T-helper 1 cell (primary cell): ENCODE measurements around the gene BTBD8.
"Not testable (repeated sequence)": the region's sequence is repeated elsewhere in the genome, so short reads cannot be mapped to it uniquely, and the experiment has no call there.

ENCODE experiments used
- DNase-seq, 5 donors: peaks; one replicate each; pipeline ENCODE4 v3.0.0-alpha.2; 2012 to 2020
- total RNA-seq, 4 donors: gene quantifications; one replicate each; lab custom pipeline; 2026; lab: John Stamatoyannopoulos, UW

The BTBD8 gene
- total RNA-seq: 8.1 to 17.0 (median 14.3) reads per million in 4 donors

DNA sequence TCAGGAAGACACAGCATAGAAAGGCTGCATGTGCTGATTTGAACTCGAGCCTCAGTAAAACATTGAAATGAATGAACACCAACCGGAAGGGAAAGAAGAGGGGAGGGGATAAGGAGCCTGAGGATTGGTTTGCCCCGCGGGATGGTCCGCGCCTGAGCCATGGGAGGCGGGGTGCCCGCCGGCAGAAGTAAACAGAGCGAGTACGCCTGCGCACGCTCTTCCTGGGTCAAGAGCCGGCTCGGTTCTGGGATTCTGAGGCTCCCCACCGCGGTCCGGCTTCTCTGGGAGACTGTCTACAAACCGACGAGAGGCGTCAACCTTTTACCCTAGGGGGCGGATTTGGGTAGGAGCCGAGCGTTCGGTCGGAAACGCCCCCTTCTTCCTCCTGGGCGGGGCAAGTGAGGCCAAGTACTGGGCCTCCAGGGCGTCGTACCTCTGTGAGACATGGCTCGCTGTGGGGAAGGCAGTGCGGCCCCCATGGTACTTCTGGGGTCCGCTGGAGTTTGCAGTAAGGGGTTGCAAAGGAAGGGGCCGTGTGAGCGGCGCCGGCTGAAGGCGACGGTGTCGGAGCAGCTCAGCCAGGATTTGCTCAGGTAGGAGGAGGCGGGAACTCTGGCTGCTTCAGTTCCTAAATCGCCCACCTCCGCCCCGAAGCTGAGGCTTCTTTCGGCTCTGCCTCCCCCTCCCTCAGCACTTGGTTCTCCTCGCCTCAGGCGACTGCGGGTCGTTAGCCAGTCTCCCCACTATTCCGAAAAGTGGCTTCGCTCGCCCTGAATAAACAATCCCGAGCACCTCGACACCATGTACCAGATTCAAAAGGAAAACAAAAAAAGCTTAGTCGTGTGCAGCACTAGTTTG lies at the start of gene BTBD8:
TSS of gene BTBD8 (plus strand) at position 218 of the 858 bp plus-strand sequence. CDS start at position 445, 227 bp downstream.
- peak; percentile 66 to 93 (median 79) for DNase-seq

DNA sequence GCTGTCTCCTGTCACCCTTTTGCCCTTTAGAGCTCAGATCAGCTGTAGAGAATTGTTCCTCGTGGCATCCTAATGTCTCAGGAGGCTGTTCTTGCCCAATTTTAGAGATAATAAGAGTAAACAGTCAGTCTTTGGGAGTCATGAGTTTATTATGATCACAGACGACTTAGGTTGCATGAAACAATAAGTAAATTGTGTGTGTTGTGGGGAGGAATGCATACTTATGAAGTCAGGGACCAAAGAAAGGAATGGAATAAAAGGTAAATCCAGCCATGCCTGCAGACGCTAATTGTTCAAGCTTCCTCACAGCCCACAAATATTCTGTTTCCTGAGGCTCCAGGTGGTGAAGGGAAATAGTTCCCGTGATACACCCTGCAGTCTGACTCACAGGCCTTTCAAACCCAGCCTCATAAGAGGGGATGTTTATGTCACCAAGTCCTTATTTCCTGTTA lies 49.5 kb upstream of the BTBD8 start:
- DNase-seq: peak in 1 of 5 donors; percentile 24

DNA sequence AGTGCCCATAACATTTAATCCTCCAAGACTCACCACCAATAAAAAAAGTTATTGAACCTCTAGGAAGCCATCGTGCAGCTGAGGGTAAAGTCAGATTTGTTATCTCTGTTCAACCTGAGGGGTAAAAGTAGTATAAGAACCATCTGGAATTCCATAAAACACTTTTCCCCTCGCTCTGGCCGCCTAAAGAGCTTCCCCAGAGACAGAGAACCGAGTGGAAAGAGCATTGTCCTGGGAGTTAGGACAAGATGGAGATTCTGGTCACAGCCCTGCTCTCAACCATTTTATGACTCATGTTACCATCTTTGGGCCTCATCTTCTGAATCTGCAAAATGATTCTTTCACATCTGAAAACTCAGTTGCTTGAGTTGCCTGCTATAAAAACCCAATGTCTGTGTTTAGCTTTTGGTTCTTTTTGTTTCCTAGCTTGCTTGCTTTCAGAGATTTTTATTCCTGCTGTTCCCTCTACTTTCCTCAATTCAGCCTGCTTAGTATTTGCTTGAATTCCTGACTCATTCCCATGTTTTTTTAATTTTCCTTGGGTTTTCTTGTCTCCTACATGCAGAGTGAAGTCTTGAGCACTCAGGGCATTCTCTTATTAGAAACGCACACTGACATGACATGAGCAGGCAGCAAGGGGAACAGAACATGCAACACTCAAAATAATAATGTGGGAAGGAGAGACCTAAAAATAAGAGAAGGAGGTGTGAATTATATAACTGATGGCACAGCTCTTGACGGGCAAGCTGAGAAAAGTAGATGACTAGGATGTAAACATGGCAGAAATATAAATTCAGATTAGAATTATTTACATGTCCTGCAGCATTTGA lies 48.6 kb upstream of the BTBD8 start:
- DNase-seq: no peak

DNA sequence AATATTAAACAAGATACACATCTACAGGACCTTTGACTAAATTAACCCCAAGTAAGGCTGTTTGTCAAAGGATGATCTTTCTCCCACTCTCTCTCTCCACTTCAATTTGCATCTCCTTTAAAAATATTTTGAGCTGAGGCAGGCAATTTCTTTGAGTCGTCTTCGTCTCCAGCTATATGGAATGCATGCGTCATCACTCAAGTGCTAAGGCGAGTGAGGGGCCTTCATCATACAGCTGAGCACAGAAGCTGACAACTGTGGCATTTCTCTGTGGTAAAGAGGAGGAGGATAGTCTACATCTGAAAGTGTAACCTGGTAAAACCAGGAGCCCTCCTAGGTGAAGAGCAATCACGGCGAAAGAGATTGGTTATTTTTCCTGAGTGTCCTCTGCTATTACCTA lies 42.7 kb upstream of the BTBD8 start:
- no peak for DNase-seq

DNA sequence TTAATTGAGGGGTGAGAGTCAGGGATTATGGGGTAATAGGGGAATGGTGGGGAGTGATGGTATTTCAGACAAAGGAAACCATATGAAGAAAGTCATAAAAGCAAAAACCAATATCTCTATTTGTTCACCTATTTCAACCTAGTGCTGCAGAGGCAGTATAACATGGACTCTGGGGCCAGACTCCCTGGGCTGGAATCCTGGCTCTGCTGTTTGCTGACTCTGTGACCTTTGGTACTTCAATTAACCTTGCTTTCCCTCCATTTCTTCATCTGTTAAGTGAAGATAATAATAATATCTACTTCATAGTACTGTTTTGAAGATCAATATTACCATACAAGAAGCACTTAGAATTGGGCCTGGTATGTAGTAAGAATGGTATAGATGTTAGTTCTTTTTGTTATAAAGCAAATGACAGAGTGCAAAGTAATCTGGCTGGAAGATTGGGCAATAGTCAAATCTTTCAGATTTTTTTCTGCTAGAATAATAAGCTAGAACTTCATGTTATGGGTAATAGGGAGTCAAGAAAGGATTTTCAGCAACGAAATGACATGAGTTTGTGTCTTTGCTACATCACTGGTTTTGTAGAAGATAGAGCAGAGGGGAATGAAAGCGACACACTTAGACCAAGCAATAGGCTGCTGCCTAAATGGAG lies 41.3 kb upstream of the BTBD8 start:
- DNase-seq: no peak

DNA sequence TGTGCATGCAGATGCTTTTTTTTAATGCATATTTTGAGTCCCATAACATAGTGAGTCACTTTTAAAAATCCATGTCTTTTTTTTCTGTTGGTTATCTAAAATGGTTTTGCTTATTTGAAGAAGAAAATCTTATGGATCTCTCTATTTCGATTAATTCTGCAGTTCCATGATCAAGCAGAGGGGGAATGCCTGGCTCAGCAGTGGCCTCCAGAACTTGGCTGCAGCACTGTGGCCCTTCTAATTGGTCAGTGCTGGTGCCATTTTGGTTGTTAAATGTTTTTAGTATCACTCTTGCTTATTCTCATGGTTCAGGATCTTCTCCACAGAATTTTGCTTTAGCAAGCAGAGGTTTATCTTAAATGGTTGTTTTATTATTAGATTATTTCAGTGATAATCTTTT lies 39.2 kb upstream of the BTBD8 start:
- no peak for DNase-seq

DNA sequence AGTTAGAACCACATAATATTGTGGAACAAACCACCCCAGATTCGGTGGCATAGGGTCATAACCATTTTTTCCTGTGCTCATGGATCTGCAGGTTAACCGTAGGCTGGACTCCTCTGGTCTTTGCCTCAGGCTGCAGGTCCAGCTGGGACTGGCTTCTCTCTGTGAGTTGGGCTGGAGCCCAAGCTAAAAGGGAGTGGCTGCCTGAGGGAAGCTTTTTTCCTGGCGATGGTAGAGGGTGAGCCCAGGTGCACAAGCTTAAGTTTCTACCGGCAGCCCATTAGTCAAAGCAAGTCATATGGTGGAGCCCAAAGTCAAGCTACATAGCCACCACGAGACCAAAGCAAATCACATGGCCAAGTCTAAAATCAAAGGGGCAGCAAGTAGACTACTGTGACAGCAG lies 36.5 kb upstream of the BTBD8 start:
- no peak for DNase-seq

DNA sequence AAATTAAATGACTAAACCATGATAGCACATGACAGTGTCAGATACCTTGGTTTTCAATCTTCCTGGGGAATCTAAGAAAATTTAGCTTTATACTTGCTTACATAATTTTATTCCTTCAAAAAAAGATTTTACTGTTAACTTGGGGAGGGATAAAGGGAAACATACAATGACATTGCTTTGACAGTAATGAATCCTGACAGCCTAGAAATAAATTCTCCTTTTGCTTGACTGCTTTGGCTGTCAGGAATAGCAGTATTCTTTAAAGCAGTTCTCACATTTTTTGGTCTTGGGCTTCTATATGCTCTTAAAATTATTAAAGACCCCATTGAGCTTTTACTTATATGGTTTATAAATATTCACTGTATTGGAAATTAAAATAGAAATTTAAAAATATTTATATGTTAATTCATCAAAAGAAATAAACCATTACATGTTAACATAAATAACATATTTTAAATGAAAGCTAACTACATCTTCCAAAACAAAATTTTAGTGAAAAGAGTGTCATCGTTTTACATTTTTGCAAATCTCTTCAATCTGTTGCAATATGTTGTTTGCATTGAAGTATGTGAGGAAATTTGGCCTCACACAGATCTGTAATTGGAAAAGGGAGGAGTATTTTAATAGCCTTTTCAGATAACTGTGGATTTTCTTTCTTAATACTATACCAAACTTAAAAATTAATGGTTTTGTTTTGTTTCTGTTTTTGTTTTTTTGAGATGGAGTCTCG lies 34.2 kb upstream of the BTBD8 start:
- DNase-seq: no peak

DNA sequence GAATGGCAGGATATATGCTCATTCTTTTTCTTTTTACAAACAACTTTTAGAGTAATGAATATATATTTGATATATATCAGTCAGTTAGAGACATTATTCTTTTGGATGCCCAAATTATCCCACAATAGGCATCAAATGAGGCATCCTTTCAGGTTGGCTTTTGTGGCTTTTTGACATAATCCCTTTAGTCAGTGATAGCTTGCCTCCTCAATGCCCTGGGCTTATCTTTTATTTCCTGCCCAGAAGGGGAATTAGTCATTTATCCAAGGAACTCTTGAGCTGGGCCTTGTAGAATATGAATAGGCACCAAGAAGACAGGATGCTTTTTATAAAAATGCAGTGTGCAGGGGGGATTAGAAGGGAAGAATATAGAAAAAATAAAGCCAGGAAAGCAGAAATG lies 28.2 kb upstream of the BTBD8 start:
- no peak for DNase-seq

DNA sequence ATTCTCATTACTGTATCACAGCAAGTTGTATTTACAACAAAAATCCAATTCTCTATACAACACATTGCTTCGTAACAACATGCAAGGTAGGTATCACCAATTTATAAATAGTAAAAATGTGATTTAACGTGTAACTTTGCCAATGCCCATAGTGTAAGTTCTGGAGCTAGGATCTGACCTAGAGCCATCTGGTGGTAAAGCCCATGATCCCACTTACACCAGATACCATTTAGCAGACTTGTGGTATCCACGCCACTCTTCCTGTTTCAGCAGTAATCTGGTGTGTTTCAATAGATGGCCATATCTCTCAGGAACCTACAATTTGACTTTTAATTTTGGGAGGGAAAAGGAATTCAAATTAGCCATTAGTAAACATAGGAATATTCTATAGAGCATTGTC lies 15.1 kb upstream of the BTBD8 start:
- no peak for DNase-seq

DNA sequence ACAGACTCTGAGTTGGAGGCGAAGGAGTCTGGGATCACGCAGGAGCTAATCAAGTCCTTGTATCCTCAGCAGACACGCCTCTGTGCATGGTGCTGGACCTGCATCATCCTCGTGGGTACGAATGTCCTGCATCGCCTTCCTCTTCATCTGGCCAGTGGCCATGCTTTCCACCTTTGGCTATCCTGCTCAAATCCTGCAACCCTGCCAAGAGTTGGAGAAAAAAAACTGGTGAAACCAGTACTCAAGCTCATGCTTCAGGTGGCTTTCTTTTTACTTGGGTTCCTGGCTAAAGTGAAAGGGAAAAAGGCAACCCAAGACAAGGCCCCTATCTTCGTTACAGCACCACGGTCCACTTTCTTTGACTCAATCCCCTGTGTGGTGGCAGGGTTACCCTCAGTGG lies 13.8 kb upstream of the BTBD8 start:
- DNase-seq: no peak

DNA sequence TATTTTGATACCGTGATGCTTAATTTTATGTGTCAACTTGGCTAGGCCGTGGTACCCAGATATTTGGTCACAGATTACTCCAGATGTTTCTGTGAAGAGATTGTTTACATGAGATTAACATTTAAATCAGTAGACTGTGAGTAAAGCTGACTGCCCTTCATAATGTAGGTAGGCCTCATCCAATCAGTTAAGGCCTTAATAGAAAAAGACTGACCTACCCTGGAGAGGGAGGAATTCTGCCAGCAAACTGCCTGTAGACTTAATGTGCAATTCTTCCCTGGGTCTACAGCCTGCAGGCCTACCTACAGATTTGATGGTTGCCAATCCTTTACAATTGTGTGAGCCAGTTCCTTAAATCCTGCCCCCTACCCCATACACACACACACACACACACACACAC lies 9.3 kb upstream of the BTBD8 start:
- DNase-seq: no peak

DNA sequence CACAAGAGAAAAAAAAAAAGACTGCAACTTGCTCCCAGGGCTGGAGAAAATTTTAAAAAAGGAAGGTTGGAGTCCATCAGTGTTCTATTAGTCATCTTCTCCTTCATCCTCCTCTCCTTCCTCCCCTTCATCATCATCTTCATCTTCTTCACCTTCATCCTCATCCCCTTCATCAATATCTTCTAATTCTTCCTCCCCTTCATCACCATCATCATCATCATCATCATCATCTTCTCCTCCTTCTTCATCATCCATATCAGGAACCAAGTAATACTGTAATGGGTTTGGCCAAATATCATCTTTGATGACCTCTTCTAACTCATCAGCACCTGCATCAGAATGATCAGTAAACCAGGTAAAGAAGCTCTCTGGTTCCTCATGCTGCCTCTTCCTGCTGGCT lies 5.7 kb upstream of the BTBD8 start:
- DNase-seq: not testable (repeated sequence)

DNA sequence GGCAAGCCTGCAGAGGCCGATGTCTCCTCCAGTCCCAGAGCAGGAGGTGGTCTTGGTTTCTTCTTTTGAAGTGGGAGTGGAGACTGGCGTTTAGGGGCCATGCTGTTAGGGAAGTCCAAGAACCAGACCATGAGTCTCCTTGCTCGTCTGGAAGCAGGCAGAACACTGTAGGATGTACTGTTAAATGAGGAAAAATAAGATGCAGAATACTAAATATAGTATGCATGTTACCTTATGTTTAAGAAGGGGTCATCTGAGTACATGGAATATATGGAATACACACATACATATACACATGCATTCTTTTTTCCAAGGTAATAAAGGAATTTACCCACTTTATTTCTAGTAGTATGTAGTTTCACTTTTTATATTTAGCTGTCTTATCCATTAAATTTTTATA lies 4.8 kb upstream of the BTBD8 start, which contains the start of gene SETSIP:
TSS of gene SETSIP (minus strand) at position 101 of the 400 bp plus-strand sequence. CDS start at position 101, 0 bp downstream.
- no peak for DNase-seq

DNA sequence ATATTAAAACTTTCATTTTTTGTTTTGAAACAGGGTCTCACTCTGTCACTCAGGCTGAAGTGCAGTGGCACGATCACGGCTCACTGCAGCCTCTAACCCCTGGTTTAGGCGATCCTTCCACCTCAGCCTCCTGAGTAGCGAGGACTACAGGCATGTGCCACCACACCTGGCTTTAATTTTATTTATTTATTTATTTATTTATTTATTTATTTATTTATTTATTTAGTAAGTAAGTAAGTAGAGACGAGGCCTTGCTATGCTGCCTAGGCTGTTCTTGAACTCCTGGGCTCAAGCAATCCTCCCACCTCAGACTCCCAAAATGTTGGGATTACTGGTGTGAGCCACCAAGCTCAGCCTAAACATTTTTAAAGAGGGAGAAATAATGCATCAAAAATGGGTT lies 3.8 kb upstream of the BTBD8 start:
- no peak for DNase-seq

DNA sequence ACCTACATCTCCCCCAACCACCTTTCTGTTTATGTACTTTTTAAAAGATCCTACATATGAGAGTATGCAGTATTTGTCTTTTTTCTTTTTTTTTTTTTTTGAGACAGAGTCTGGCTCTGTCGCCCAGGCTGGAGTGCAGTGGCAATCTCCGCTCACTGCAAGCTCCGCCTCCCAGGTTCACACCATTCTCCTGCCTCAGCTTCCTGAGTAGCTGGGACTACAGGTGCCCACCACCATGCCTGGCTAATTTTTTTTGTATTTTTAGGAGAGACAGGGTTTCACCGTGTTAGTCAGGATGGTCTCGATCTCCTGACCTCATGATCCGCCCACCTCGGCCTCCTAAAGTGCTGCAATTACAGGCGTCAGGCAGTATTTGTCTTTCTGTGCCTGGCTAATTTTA lies 2.1 kb upstream of the BTBD8 start:
- DNase-seq: not testable (repeated sequence)

DNA sequence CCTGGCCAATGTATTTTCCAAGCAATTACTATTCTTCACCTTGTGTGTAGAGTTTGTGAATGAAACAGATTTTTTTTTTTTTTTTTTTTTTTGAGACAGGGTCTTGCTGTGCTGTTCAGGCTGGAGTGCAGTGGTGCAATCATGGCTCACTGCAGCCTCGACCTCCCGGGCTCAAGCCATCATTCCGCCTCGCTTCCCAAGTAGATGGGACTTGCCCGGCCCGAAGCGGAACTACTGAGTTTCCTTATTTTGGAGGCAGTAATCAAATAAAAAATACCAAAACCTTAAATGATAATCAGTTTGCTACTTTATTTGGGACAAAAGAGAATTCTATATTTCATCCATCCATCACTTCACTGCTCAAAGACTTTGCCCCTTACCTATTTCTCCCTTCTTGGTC lies 704 bp upstream of the BTBD8 start:
- DNase-seq: no peak

DNA sequence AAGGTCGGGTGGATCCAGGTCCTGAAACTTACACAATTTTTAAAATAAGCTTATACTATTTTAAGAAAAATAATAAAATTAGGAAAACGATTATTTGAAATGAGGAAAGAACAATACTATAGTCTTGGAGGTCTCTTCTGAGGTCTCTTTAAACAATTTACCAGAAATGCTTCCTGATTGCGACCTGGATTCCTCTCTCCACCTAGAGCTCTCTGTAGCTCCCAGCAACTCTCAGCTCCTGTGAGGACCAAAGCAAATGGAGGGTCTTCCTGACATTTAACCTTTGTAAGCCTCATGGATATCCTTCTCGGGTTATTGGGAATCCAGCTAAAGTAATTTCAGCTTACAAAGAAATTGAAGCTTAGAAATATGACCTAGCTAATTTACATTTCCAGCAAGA lies 886 bp downstream of the BTBD8 start:
- DNase-seq: no peak

DNA sequence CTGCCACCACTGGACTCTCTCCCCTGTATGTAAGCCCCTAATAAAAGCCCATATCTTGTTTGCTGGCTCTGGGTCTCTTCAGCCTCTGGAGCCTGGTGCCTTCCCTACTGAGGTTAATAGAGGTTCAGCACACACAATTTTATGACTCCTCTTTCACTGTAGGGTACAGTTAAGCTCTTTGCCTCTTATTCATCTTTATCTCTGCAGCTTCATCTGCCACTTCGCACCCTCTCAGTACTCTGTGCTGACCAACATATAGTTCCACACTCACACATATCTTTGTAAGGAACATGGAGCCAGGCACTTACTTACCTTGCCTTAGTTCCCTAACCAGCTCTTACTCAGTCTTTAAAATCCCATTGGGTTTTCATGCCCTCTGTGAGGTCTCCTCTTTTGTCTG lies 4.5 kb downstream of the BTBD8 start:
- no peak for DNase-seq

DNA sequence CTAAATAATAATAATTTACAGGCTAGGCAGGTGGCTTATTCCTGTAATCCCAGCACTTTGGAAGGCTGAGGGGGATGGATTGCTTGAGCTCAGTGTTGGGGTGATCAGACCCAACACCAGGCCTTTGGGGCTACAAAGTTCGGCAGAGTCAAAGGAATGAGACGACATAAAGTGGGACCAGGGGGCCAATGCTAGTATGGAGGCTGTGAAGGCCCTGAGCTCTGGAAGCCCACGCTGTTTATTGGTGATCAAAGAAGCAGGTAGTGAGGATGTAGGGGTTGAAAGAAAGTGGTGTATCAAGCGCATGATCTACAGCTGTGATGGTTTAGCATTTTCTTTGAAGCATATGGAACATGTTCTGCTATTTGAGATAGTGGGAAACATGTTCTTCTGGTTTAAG lies 5.6 kb downstream of the BTBD8 start:
- no peak for DNase-seq

DNA sequence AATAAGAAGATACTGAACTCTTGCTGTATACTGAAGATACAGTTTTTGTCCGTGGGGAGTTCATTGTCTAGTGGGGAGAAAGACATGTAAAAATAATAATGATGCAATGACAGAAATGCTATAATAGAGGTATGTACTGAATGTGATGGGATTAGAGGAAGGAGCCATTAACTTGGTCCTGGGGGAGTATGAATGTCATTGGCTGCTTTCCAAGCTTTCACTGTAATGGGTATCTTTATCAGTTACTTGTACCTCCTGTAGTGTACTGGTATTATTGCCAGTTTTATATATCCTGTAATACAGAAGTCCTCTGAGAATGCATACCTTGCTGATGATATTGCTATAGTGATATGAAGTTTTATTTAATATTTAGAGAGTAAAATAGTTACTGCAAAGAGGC lies 7.4 kb downstream of the BTBD8 start:
- DNase-seq: no peak

DNA sequence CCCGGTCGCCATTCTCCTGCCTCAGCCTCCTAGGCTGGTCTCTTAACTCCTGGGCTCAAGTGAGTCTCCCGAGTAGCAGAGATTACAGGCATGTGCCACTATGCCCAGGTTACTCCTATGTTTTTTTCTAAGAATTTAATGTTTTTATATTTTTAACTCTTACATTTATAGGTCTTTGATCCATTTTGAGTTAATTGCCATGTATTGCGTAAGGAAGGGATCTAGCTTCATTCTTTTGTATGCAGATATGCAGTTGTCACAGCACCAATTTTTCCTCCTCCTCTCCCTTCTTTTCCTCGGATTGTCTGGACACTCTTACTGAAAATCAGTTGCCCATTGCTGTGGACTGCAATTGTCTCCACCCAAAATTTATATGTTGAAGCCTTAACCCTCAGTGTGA lies 11.5 kb downstream of the BTBD8 start:
- DNase-seq: no peak
